Measurements from ENCODE around the gene C17orf113.
A peak's percentile ranks its signal among the peaks of the same experiment; 100 is the strongest.

C17orf113 gene

GRCh38 chr17:42075789-42076188 is 25.4 kb upstream of the C17orf113 start:
- Histone ChIP-seq H3K4me3 (ENCODE audit: low read depth, low read length, poor library complexity, severe bottlenecking) (no peak overlapping the region), H3K36me3 (ENCODE audit: insufficient read depth, low read length) (no peaks in the 10 kb centered on the region), H3K27me3 (ENCODE audit: insufficient read depth, low read length) (peaks cover 8% of the 10 kb centered on the region), H3K9me2 (ENCODE audit: low read depth, low read length) (no peaks in the 10 kb centered on the region), H3K27ac (ENCODE audit: low read depth, low read length, poor library complexity, severe bottlenecking) (no peak overlapping the region), H4K20me1 (ENCODE audit: insufficient read depth, low read length) (no peaks in the 10 kb centered on the region), H3F3A (ENCODE audit: insufficient read depth, low read length) (no peaks in the 10 kb centered on the region), H3K9ac (ENCODE audit: low read length) (no peak overlapping the region), H3K4me2 (ENCODE audit: low read length) (no peak overlapping the region), H3K4me1 (ENCODE audit: insufficient read depth, low read length, severe bottlenecking) (no peaks in the 10 kb centered on the region), H3K79me2 (ENCODE audit: insufficient read depth, low read length) (no peaks in the 10 kb centered on the region), H2AFZ (ENCODE audit: low read length) (no peak overlapping the region), H3K9me3 (ENCODE audit: low read length) (no peaks in the 10 kb centered on the region)
- TF ChIP-seq EZH2 (IDR thresholded peaks at IDR 0.05; ENCODE audit: borderline replicate concordance, low read length) (no peak), CTCF (IDR thresholded peaks at IDR 0.05; ENCODE audit: low read length) (no peak)

GRCh38 chr17:42072323-42073187 is 22.2 kb upstream of the C17orf113 start:
- no peaks in the 10 kb centered on the region for H3K36me3 ChIP-seq (ENCODE audit: insufficient read depth, low read length)
- H3K4me2 ChIP-seq (ENCODE audit: low read length): 0 out of 2 replicates have a peak overlapping the region, but pooled peaks have one; percentile 25
- peaks cover 4% of the 10 kb centered on the region for H3K27me3 ChIP-seq (ENCODE audit: insufficient read depth, low read length)
- H2AFZ ChIP-seq (ENCODE audit: low read length): no peak overlapping the region
- no peaks in the 10 kb centered on the region for H3K79me2 ChIP-seq (ENCODE audit: insufficient read depth, low read length)
- no peaks in the 10 kb centered on the region for H3K9me3 ChIP-seq (ENCODE audit: low read length)
- no peaks in the 10 kb centered on the region for H4K20me1 ChIP-seq (ENCODE audit: insufficient read depth, low read length)
- peak overlapping the region; percentile 6 for H3K4me3 ChIP-seq (ENCODE audit: low read depth, low read length, poor library complexity, severe bottlenecking)
- H3K9me2 ChIP-seq (ENCODE audit: low read depth, low read length): no peaks in the 10 kb centered on the region
- no peak overlapping the region for H3K9ac ChIP-seq (ENCODE audit: low read length)
- no peaks in the 10 kb centered on the region for H3K4me1 ChIP-seq (ENCODE audit: insufficient read depth, low read length, severe bottlenecking)
- H3F3A ChIP-seq (ENCODE audit: insufficient read depth, low read length): no peaks in the 10 kb centered on the region
- TF ChIP-seq CTCF (IDR thresholded peaks at IDR 0.05; ENCODE audit: low read length) (no peak), EZH2 (IDR thresholded peaks at IDR 0.05; ENCODE audit: borderline replicate concordance, low read length) (no peak)
- no peak overlapping the region for H3K27ac ChIP-seq (ENCODE audit: low read depth, low read length, poor library complexity, severe bottlenecking)

GRCh38 chr17:42071810-42072209 is 21.4 kb upstream of the C17orf113 start:
- Histone ChIP-seq H3F3A (ENCODE audit: insufficient read depth, low read length) (no peaks in the 10 kb centered on the region), H4K20me1 (ENCODE audit: insufficient read depth, low read length) (no peaks in the 10 kb centered on the region), H3K27me3 (ENCODE audit: insufficient read depth, low read length) (peaks cover 4% of the 10 kb centered on the region), H3K4me3 (ENCODE audit: low read depth, low read length, poor library complexity, severe bottlenecking) (no peak overlapping the region), H3K27ac (ENCODE audit: low read depth, low read length, poor library complexity, severe bottlenecking) (no peak overlapping the region), H3K9ac (ENCODE audit: low read length) (no peak overlapping the region), H2AFZ (ENCODE audit: low read length) (no peak overlapping the region), H3K4me1 (ENCODE audit: insufficient read depth, low read length, severe bottlenecking) (no peaks in the 10 kb centered on the region), H3K79me2 (ENCODE audit: insufficient read depth, low read length) (no peaks in the 10 kb centered on the region), H3K9me2 (ENCODE audit: low read depth, low read length) (no peaks in the 10 kb centered on the region), H3K4me2 (ENCODE audit: low read length) (0 out of 2 replicates have a peak overlapping the region, but pooled peaks have one; percentile 25), H3K9me3 (ENCODE audit: low read length) (no peaks in the 10 kb centered on the region), H3K36me3 (ENCODE audit: insufficient read depth, low read length) (no peaks in the 10 kb centered on the region)
- no peak for TF ChIP-seq EZH2 (IDR thresholded peaks at IDR 0.05; ENCODE audit: borderline replicate concordance, low read length)
- TF ChIP-seq CTCF (IDR thresholded peaks at IDR 0.05; ENCODE audit: low read length): no peak
